Renal cortical epithelial cell (primary cell): Measurements from ENCODE around the gene TRPM6. TPM values are rescaled to one million over a fixed set of nuclear protein-coding genes. Genes with fewer than 3 reads are reported as not detected.
A peak's percentile ranks its signal among the peaks of the same experiment; 100 is the strongest.
"Not testable (repeated sequence)": the region's sequence is repeated elsewhere in the genome, so short reads cannot be mapped to it uniquely, and the experiment has no call there.

ENCODE experiments used
- DNase-seq: peaks from one replicate; pipeline ENCODE4 v3.0.0-alpha.2; 2011; ENCODE audit warnings: low read depth
- total RNA-seq: library from RNA; depleted of rRNA; stranded (reverse); fragments of >200 nt; gene quantifications from 2 replicates; pipeline ENCODE4 v1.2.3, GENCODE V29; 2014

The TRPM6 gene
- total RNA-seq, 1 donor from 2014 or later, result 0.15 TPM

DNA sequence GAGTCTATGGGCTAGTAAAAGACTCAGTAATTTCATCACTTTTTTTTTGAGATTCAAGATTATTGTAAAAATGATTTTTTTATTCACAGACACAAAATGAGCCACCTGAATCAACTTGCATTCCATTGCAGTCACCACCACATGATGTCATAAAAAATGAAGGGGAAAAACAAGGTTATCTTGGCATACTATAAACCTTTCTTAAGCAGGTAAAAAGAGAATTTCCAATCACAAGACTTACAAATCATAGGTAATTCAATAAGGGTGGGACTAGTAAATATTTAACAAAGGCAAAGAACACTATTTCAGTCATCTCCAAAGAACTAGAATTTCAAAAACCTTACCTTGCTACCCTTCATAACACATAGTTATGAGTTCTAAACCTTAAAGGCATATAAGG is 30.7 kb downstream of the TRPM6 start:
- DNase-seq, result peak; percentile 20

DNA sequence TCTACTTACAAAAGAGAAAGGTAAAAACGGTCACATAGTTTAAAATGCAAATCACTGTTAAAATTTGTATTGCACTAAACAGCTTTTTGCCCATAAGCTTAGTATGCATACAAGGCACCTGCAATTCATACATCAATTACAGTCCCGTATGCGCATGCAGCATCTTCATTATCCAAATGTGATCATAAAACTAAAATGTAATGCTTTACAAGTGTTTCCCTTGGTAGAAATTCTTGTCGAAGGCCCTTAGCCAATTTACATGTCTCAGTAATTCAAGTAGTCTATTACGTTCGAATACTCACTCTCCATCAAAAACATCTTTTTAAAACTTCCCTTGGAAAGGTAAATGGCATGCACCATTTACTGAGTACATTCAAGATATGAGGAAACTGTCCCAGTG is 32.6 kb downstream of the TRPM6 start:
- DNase-seq, result no peak

DNA sequence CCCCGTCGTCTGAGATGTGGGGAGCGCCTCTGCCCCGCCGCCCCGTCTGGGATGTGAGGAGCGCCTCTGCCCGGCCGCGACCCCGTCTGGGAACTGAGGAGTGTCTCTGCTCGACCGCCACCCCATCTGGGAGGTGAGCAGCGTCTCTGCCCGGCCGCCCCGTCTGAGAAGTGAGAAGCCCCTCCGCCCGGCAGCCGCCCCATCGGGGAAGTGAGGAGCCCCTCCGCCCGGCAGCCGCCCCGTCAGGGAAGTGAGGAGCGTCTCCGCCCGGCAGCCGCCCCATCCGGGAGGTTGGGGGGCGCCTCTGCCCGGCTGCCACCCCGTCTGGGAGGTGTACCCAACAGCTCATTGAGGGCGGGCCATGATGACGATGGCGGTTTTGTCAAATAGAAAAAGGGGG is 34.7 kb downstream of the TRPM6 start:
- DNase-seq, result not testable (repeated sequence)

DNA sequence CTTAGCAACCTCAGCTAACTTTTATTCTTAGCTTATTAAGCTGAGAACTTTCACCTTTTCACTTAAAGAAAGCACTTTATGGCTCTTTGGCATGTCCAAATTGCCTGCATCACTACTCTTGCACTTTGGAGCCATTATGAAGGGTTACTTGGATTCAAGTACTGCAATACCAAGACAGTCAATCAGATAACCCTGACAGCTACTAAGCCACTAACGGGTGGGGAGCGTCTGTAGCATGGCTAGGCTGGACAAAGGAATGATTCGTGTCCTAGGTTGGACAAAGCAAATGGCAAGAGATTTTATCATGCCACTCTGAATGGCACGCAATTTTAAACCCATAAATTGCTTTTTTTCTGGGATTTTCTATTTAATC is 39.6 kb downstream of the TRPM6 start:
- no peak for DNase-seq

DNA sequence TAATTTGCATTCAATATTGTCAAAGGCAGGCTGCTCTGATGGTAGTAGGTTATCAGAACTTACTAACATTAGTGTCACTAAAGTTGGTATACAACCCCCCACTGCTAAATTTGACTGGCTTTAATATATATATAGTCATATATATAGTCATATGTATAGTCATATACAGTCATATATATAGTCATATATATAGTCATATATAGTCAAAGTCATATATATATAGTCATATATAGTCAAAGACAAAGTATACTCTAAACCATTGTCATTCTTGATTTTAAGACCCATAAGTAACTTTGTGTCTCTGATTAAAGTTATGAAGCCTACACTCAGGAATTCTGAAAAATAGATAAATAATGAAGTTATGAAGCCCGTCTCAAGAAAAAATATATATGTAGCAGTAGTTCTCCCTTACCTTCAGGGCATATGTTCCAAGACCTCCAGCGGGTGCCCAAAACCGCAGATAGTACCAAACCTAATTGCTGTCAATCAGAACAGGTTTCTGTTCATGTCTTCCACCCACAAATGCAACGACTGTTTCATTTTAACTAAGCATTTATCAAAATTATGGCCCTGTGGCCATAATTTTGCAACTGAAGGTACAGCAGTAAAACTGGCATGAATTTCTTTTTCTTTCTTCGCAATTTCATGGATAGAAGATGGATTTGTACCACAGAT is 40.1 kb downstream of the TRPM6 start:
- no peak for DNase-seq

DNA sequence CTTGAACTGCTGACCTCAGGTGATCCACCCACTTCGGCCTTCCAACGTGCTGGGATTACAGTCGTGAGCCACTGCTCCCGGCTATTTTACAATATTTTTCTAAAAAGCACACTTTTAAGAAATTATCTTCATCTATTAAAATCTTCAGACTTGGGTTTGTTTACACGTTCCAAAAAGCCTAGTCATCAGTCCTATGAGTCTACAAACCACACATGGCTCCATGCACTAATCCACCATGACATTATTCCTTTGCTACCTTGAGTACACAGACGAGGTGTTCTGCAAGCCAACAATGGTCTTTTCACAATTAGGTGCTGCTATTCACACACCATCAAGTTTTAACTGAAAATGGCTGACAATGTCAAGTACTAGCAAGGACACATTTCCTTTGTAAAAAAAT is 41.0 kb downstream of the TRPM6 start:
- DNase-seq, result peak; percentile 1

DNA sequence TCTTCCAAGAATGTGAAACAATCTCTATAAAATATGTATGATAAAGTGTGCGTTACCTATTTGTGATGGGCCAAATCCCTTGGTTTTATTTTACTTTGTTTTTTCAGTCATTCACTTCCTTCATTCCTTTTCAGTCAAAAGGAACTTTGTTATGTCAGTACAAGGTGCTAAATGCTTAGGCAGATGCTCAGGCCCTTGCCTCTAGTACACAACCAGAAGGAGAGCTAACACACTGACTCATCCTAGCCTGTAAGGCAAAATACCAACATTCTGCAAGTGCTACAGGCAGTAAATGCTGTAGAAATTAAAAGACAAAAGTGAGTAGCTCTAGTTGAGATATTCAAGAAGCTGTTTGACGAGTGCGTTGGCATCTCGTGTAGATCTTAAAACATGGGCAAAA is 49.4 kb downstream of the TRPM6 start:
- peak; percentile 39 for DNase-seq

DNA sequence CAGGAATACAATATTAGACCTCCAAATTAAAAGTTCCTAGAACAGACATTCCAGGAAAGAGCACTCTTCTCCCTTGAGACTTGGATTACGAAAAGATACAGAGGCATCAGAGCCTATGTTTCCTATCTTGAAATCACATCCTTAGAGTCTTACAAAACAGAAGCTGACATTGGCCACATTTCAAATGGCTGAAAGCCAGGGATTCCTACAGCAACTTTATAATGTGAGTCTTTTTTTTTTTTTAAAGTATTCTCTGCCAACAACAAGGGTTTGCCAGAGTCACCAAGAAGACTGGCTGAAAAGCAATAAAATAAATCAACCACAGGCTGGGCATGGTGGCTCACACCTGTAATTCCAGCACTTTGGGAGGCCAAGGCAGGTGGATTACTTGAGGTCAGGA is 63.1 kb downstream of the TRPM6 start:
- DNase-seq, result peak; percentile 33

DNA sequence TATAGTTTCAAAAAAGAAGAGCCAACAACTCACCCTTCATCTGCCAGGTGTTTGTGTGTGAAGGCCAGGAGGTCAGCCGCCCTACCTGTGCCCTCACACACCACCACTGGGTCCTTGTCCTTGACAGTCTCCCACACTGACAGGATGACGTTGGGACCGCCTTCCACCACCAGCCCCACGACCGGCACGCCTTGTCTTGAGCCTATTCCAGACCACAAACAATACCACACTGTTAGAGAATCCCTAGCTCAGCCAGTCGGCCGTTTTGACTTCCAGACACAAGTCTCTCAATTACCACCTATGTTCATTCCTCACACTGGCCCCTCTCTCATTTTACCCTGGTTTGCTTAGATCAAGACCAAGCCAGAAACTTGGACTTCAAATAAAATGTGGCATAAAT is 66.1 kb downstream of the TRPM6 start:
- DNase-seq, result no peak

DNA sequence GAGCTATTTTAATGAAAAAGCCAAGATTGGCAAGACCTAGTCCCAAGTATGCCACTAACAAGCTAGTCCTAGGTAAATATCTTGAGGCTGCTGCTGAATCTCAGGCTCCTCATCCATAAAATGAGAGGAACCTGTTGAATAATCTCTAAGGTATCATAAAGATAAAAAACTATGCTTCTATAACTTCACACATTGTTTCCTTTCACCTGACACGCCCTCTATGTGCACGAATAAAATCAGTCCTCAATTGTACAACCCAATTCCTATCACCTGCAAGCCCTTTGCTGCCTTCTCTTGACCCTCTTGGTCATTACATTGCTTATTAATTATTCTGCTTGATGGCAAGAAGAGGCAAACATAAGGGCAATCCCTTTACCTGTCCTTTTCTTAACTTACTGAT is 69.9 kb downstream of the TRPM6 start:
- no peak for DNase-seq

DNA sequence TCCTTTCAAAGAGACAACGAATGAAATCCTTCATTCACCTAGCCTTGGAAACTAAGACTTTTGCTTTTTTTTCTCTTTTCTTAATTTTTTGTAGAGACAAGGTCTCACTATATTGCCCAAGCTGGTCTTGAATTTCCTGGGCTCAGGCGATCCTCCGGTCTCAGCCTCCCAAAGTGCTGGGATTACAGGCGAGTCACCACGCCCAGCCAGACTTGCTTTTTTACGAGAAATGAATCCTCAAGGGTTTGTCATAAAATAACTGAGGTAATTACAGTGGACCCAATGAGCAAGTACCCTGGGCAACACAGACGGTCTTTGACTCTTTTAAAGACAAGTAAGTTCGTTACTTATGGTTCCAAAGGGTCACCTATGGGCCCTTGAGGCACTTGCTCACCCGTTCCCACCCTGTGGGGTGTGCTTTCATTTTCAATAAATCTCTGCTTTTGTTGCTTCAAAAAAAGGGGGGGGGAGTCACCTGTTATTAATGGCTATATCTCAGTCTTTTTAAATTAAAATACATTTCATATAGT is 70.4 kb downstream of the TRPM6 start:
- DNase-seq, result no peak

DNA sequence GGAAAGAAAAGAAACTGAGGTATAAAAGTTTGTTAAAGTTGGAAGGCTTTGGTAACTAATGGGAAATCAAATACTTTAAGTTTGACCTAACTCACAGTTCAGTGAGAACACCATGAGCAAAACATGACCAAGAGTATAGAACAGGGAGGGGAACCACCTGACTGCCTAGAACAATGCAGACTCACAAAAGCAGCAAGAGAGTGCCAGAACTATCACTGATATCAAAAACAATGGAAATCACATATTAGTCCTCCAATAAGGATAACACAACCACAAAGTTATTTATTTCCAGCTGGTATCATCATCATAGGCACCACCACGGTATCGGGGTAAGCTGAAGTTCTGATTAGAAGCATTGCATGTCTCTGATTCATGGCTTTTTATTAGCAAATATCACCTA is 77.5 kb downstream of the TRPM6 start:
- DNase-seq, result peak; percentile 13

DNA sequence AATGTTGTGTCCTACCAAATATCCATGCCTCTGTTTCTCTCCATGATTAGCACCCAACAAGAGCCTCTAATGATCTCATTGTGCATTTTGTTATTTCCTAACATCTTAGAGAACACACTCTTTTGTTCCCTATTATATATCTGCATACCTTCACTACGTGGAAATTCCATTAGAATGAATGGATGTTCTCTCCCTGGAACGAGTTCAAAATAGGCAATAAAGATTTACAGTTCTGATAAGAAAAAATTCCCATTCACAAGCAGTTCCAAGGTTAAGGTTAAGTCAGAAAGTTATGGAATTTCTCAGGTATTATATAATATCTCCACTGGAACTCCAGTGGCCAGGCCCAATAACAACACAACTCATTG is 83.7 kb downstream of the TRPM6 start:
- DNase-seq, result peak; percentile 31

DNA sequence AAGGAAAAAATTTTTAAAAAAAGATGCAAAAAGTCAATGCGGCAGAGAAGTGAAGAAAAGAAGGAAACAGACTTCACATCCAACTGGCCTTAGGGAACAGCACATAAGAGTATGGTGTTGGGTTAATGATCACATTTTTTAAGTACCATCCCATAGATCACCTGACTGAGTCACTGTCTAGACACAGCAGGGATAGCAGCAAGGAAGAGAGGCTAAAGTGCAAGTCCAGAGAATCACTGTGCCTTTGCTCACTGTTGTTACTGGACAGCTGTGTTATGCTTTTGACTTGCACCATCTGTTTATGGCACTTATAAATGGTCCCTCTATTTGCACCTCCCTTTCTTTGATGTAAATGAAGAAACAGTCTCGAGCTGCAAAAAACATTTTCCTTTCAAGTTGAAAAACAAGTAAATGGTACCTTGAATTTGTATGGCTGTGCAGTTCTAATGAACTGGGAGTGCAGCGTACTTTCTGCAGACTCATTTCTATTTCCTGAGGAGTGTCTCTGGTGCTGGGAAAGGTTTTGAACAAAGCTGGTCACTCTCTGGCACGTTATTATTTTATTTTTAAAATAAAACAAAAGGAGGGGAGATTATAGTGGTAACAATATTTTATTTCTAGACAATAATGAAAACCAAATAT is 84.2 kb downstream of the TRPM6 start:
- DNase-seq, result peak; percentile 47

DNA sequence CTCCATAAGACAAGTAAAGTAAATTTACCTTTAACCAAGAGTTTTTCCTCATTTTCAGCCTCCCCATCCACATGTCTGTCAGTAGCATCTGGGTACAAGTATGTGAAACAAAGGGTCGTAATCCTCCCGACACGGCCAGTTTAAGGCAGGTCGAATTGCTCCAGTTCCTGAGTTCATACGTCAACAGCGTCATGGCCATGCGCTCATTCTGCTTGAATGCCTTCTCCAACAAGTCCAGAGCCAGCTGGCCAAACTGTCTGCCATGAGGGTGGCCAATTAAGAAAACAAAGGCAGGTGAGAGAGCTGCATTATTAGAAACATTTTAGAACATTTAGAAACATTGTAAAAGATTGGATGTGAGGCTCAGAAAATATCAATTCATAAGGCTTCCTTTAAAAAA is 87.5 kb downstream of the TRPM6 start:
- no peak for DNase-seq

DNA sequence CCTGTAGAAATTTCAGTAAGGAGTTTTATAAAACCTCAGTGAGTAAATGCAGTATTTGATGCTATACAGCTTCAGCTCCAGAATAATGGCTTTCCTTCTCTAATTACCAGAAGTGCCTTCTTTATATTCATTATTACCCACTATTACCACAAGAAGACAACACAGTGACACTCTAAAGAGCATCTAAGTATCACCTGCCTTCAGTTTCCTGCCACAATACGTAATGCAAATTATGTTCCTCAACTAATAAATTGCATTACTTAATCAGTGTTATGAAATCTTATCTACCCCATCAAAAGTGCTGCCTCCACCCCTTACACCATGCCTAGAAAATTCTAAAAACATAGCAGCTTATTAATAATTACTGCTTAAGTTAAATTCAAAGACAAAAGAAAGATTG is 91.9 kb downstream of the TRPM6 start:
- DNase-seq, result no peak

DNA sequence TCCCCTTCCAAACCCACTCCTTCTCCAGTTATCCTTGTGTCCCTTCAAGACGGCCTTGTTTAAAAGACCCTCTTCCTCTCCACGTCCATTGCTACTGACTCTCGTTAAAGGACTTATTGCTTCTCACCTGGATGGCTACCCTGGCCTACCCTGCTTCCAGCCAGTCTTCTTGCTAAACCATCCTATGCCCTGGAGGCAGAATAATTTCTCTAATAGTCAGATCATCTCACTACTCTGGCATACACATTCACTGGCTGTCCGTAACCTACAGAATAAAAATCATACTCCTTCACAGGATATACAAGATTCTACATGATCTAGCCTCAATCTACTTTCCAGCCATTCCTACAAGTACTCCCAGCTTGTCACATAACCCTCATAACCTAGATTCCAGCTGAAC is 92.6 kb downstream of the TRPM6 start:
- DNase-seq, result no peak

DNA sequence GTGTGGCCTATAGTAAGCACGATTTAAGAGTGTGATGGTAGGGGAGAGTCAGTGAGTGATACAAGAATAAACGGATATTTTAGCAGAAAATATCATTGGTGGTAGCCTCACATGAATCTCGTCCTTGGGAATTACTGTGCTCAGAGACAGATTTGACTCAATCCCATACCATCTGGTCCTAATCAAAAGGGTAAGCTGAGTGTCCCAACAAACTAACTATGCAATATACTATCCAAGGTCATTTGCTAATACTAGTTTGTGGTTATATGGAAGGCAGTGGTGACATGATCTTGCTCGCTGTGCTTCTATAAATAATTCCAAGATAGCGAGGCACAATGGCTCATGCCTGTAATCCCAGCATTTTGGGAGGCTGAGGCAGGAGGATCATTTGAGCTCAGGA is 103.2 kb downstream of the TRPM6 start:
- DNase-seq, result no peak

DNA sequence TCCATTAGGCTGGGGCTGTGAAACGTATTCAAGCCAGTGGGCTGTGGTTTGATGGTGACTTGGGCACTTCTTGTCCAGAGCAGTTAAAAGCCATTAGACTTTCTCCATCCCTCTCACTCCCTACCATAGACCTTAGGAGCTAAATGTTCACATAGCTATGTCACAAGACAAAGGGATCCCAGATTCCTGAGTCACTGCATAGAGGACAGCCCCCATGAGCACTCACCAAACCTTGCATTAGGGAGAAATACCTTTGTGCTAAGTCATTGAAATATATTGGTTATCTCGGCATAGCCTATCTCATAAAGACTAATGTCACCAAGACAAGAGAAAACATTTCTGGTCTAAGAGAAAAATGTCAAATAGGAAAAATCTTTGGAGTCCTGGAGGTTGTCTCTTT is 104.3 kb downstream of the TRPM6 start:
- DNase-seq, result peak; percentile 35

DNA sequence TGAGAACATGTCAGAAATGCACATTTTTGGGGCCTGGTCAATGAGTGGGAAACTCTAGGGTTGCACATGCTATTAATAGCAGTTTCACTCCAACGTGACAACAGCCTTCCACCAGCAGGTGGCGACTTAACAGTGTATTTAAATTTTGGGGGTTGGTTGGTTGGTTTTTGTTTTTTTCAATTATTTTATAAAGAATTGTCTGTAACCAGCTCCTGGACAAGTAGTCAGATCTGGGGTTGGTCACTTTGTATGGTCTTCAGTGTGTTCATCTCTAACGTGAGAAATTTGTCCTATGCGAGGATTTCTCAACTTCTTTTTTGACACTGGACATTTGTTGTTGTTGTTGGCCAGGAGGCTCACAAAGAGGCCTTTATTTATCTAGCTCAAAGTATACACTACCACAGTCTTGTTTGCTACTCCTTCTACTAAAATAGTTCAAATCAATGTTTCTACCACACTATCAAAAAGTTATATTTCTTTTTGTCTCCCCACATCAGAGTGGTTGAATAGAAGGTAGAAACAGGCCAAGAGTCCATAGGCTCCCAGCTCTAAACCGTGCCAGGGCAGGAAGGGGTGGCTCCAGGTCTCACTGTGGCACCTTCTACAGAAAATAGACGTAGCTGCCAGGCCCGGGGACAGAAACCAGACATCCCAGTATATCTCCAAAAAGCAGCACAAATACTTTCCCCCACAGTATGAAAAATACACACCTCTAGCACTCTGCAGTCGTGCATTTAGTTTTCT is 110.4 kb downstream of the TRPM6 start:
- DNase-seq, result peak; percentile 36

DNA sequence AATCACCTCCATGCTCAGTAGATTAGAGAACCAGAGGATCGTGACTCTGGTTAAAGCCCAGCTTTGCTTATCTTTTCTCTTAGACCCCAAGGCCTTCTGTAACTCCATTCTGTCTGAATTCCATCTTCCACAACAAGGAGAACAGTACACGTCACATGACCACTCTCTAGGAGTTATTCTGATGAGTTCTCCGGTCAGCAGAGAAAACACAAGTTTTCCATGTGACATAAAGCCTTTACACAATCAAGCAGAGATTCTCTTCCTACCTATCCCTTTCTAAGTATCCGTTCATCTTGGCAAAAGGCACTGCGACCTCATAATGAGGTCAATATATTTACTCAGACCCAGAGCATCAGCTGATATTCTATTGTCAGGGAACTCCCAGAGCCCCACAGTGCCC is 112.3 kb downstream of the TRPM6 start:
- no peak for DNase-seq

DNA sequence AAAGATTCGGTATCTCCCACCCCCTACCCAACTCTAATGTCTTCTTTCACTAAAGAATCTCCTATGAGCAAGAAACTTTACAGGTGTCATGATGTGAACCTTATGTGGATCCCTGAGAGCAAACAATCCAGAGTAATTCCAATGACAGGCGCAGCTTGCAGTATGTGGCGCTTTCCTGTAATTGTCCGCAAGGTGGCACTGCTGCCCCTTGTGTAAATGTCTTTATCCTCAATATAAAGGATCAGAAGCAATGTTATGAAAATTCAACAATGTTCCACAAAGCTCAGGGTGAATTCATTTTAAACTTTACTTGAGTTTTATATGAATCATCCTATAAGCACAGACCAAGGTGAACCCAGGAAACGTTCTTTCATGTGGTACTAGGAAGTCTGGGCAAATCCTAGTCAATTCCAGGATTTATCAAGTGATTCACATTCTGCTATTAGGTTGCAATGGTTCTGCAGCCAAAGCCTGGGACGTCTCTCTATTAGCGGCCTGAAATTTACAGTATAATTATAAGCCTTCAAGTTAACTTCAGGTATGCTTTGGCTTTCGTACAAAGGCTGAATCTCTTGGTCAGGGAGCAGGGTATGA is 113.7 kb downstream of the TRPM6 start:
- DNase-seq, result peak; percentile 65

DNA sequence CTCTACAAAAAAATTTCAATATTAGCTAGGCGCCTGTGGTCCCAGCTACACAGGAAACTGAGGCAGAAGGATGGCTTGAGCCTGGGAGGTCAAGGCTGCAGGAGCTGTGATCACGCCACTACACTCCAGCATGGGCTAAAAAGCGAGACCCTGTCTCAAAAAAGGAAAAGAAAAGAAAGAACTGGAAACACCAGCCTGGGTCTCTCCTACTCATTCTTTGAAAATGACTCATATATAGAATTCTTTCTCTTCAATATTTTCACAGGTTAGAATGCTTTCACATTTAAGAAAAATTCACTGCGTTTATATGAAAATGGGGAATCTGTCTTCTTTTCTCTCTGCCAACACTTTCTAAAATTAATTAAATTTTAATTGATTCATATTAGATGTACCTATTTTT is 115.6 kb downstream of the TRPM6 start:
- no peak for DNase-seq
